Activated CD8-positive, alpha-beta memory T cell treated with anti-CD3 and anti-CD28 coated beads, Interleukin-2, amount 50 U/mL, for 24 hours (primary cell): Measurements from ENCODE around the gene KCNJ1.

Experiments
- DNase-seq: peaks from one replicate; pipeline ENCODE4 v3.0.0-alpha.2; 2020; ENCODE audit errors: extremely low read depth

Gene KCNJ1

GRCh38 chr11:128867277-128867676 lies at the start of gene KCNJ1:
Gene KCNJ1 (minus strand): TSS chr11:128867296. CDS start chr11:128840243, 27,053 bp downstream.
- DNase-seq, result no peak

GRCh38 chr11:128916681-128917080 lies 49.6 kb upstream of the KCNJ1 start:
- DNase-seq, result no peak

GRCh38 chr11:128916037-128916572 lies 49.0 kb upstream of the KCNJ1 start:
- DNase-seq, result no peak

GRCh38 chr11:128915149-128915521 lies 48.0 kb upstream of the KCNJ1 start:
- DNase-seq, result no peak

DNA sequence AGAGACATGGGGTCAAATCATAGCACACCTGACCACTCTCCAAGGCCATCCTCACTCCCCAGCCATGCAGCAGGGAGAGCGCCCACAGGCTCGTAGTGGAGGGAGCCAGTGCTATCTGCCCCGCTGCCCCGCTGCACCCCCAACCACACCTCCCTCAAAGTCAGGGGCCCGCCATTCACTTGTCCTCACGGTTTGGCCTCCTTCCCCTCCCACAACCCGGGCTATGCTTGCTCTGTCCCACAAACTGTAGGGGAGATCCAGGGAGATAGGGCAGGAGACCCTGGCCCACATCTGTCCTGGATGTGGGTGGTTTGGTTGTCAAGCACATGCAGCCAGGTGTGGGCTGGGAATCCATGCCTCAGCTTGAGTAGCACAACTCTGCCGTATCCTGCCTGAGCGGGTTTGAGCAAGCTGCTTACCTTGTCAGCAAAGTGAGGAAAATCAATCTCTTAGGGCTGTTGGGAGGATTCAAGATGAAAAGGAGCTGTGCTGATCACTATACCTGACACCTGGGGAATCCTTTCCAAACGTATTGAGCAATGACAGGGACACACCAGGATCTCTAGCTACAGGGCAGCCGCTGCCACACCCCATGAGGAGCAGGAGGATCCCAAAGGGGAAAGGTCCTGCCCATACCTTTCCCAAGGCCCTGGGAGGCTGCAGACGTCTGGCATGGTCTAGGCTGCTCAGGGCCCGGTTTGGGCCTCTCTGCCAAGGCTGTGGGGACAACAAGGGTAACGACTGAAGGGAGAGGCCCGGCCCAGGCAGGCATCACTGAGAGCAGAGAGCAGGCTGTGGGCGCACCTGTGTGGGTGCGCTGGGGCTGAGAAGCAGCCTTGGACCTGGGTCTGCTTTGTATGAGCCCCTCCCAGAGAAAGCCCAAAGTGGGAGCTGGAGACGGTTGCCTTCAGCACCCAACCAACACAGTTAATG lies 47.4 kb upstream of the KCNJ1 start:
- no peak for DNase-seq

- no peak for DNase-seq
Measured at GRCh38 chr11:128913806-128914205, 46.7 kb upstream of the KCNJ1 start.

- no peak for DNase-seq
Measured at GRCh38 chr11:128911701-128912100, 44.6 kb upstream of the KCNJ1 start.

- DNase-seq, result no peak
Measured at GRCh38 chr11:128911239-128911638, 44.1 kb upstream of the KCNJ1 start.

- no peak for DNase-seq
Measured at GRCh38 chr11:128910576-128910975, 43.5 kb upstream of the KCNJ1 start.

DNA sequence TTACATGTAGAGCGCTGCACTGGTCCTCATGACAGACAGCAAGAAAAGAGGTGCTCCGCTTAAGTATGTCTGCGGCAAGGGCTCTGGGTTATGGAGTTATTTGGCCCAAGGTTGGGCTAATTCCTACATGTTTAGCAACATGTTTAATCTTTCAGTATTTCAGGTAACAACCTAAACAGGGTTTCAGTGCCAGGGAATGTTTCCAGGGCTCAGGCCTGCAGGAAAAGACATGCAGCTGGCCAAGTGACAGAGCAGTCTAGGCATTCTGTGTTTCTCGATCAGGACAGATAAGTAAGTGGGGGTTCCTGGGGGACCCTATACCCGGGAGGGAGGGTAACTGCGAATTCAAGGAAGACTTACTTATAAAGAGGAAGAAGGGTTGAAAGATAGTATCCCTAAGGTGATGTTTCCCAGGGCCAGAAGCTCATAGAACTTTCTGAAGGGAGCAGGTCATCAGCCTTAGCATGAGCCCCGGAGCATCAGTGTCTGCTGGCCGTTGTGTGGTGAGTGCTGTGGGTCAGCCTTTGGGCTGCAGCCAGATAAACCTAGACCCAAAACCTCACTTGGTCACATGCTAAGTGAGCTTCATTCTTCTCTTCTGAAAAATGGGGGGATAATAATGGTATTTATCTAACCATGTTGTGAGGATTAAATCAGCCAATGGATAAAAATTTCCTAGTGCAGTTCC lies 42.5 kb upstream of the KCNJ1 start:
- DNase-seq, result no peak

DNA sequence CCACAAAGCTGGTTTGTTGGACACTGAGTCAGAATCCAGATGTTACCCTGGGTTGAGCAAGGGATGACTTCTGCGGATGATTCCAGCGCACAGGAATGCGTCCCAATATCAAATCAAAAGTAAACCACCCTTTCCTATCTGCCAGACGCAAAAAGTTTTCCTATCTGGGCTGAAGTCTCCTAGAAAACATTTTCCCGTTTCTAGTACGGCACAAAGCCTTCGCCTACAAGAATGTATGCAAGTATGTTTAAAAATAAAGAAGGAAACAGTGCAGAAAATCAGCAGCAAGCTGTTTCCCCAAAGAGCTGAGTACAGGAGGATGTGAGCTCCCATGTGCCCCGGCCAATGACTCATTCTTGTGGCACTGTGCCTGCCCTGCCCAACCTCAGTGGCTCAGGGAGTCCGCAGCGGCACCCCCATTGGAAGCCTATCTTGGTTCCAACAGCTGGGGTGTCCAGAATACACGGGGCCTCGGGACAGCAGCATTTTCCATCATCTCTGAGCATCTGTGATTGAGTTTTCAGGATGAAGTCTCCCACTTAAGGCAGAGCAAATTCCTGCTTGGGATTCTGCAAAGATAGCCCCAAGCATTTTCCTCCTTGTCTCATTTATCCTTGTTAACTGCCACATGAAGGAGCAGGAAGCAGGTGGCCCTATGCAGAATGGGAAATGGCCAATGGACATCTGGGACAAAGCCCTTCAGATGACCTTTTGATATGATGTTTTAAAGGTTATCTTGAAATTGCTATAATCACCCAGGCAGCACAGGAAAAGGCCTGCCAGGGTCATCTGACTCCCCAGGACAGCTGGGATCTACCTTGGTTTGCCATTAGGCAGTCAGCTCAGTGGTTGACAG lies 41.5 kb upstream of the KCNJ1 start:
- DNase-seq, result no peak

GRCh38 chr11:128907585-128907984 lies 40.5 kb upstream of the KCNJ1 start:
- no peak for DNase-seq

GRCh38 chr11:128906185-128907050 lies 39.3 kb upstream of the KCNJ1 start:
- no peak for DNase-seq

- DNase-seq, result no peak
Measured at GRCh38 chr11:128905345-128906184, 38.5 kb upstream of the KCNJ1 start.

DNA sequence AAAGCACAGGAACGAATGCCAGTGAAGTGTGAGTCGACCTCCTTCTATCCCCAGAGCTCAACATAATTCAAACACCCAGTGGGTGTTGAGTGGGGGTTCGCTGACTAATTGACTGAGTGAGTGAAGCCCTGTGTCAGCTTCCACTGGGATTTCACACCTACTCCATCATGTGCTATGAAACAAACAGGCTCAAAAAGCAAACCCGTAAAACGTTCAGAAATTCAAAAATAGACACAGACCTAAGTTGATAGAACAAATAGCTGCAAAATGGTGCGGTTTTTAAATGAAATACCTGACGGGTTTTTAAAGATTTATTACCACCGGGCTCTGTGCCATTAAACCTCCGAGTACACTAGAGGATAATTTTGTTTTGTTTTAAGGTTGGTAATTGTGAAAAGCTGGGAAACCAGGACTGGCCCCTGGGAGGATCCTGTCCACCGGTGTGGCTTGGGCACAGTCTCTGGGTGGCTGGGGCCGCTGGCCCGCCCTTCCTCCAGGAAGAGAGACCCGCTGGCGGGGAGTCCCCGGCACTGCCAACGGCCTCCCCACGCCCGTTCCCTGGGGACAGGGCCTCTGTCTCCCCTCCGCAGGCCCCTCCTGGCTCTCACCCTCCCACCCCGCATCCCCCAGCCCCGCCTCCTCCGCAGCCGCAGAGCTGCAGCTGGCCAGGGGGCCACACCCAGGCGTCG lies 37.7 kb upstream of the KCNJ1 start:
- DNase-seq, result no peak

- DNase-seq, result no peak
Measured at GRCh38 chr11:128904303-128904655, 37.2 kb upstream of the KCNJ1 start.

- DNase-seq, result no peak
Measured at GRCh38 chr11:128903248-128904061, 36.4 kb upstream of the KCNJ1 start.

DNA sequence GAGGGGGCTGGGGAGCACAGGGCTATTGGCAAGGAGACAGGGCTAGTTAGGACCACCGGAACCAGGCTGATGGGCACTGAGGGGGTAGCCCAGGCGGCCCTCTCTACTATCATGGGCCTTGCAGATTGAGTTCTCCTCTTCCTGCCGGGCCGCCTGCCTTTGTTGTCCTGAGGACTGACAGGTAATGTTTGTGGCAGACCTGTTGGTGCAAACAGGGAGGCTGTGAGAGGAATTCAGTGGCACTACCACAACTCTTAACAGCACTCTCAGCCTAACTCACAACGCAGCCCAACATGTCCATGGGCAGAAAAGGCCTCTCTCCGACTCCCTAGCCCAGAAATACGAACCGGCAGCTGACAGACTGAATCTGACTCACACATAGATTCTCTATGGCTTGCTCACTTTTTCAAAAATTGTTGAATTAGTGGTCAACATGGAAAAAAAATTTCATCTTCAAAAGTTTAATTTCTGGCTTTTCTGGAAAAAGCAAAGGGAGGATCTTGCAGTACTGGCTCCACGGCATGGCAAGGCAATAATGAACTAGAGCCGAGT lies 35.5 kb upstream of the KCNJ1 start:
- DNase-seq, result no peak
